Parathyroid adenoma (tissue), 2 donors: ENCODE data around the gene RHOV.
A peak's percentile ranks its signal among the peaks of the same experiment; 100 is the strongest.

Experiments
- H2AFZ ChIP-seq: fragments of 300-600 bp; sonication (generic); one replicate; pipeline ENCODE4 v1.7.0; 2017; ENCODE audit warnings: antibody characterized with exemption, mild to moderate bottlenecking
- H3K27ac ChIP-seq: fragments of 300-600 bp; sonication (generic); one replicate; pipeline ENCODE4 v1.7.0; 2017
- H3K27me3 ChIP-seq: fragments of 300-600 bp; sonication (generic); one replicate; pipeline ENCODE4 v1.7.0; 2017; ENCODE audit warnings: low read length; ENCODE audit not compliant: control insufficient read depth, insufficient read depth
- H3K36me3 ChIP-seq: fragments of 300-600 bp; sonication (generic); one replicate; pipeline ENCODE4 v1.7.0; 2017; ENCODE audit warnings: low read length; ENCODE audit not compliant: control insufficient read depth, insufficient read depth
- H3K4me1 ChIP-seq: fragments of 300-600 bp; sonication (generic); one replicate; pipeline ENCODE4 v1.7.0; 2017; ENCODE audit warnings: control low read depth
- H3K4me2 ChIP-seq: fragments of 300-600 bp; sonication (generic); one replicate; pipeline ENCODE4 v1.7.0; 2017; ENCODE audit warnings: low read length
- H3K4me3 ChIP-seq: fragments of 300-600 bp; sonication (generic); one replicate; pipeline ENCODE4 v1.7.0; 2017; ENCODE audit warnings: low read depth, low read length
- H3K79me2 ChIP-seq: fragments of 300-600 bp; sonication (generic); one replicate; pipeline ENCODE4 v1.7.0; 2017; ENCODE audit warnings: control low read depth
- H3K9ac ChIP-seq: fragments of 300-600 bp; sonication (generic); one replicate; pipeline ENCODE4 v1.7.0; 2017; ENCODE audit warnings: mild to moderate bottlenecking
- H3K9me3 ChIP-seq: fragments of 300-600 bp; sonication (generic); one replicate; pipeline ENCODE4 v1.7.0; 2017; ENCODE audit warnings: low read length; ENCODE audit not compliant: control insufficient read depth
- CTCF ChIP-seq: fragments of 300-600 bp; sonication (generic); IDR thresholded peaks from one replicate; pipeline ENCODE4 v1.7.0; 2017; ENCODE audit warnings: antibody characterized with exemption, mild to moderate bottlenecking
- donor health status: primary hyperparathyroidism.

RHOV gene

DNA sequence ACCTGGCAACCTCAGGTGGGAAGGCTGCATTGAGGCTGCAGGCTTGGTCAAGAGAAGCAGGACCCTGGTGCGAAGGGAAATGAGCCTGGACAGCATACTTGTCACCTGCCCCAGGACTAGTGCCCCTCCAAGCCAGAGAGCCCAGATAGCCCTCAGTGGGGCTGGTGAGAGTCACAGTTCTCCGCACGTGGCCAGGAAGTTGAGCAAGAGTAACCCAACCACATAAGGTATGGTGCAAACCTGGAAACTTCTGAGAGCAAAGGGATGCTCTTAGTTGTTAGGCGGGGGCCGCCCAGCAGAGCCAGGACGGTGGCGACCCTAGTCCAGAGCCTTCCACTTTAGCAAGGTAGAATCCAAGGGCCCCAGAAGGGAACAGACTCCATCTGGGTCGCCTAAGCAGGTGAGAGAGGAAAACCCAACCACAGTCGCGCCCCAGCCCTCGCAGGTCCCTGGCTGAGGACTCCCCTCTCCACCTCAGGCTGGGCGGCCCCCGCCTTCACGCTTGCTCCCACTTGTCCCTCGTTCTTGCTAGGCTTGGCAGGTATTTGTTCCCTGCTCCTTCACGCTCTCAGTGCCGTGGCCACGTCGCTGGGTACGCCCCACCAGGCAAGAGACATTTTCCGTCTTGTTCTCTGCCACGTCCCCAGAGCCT, 19.1 kb upstream of the RHOV start:
- Histone ChIP-seq H3K4me2 (no peak overlapping the region), H3K4me1 (peaks cover 5% of the 10 kb centered on the region), H2AFZ (peak overlapping the region; percentile 95), H3K27me3 (no peaks in the 10 kb centered on the region), H3K9ac (no peak overlapping the region), H3K27ac (no peak overlapping the region), H3K4me3 (no peak overlapping the region), H3K79me2 (no peaks in the 10 kb centered on the region), H3K36me3 (no peaks in the 10 kb centered on the region), H3K9me3 (no peaks in the 10 kb centered on the region)
- no peak for TF ChIP-seq CTCF

DNA sequence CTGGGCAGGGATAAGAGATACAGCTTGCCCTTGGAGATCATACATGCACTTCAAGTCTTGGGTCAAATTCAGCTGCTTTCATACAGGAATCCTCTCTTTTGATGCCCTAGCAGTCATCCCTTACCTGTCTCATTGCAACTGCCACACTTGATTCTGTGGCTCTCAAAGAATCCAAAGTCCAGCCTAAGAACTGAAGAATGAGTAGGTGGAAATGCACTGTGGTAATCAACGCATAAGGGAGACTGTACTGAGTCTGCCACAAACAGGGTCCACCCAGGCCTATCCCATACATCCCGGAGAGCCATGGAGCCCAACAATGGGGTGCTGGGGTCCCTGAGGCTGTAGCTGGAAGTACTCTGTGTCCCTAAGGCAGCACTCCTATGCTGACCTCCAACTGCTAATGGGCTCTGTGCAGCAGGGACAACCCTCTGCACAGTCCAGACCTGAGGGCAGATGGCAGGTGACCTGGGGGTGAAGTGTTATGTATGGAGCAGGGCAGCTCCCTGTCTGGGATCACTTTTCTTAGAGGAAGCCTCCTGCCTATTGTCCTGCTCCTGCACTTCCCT, 18.5 kb upstream of the RHOV start:
- Histone ChIP-seq H3K9ac (no peak overlapping the region), H3K4me2 (no peak overlapping the region), H3K27ac (no peak overlapping the region), H3K27me3 (no peaks in the 10 kb centered on the region), H3K4me1 (peaks cover 5% of the 10 kb centered on the region), H2AFZ (no peak overlapping the region), H3K79me2 (no peaks in the 10 kb centered on the region), H3K36me3 (no peaks in the 10 kb centered on the region), H3K4me3 (no peak overlapping the region), H3K9me3 (no peaks in the 10 kb centered on the region)
- no peak for TF ChIP-seq CTCF

GRCh38 chr15:40891810-40892446, 17.9 kb upstream of the RHOV start:
- no peak overlapping the region for H3K9ac ChIP-seq
- H3K4me3 ChIP-seq: no peak overlapping the region

GRCh38 chr15:40891138-40891537, 17.1 kb upstream of the RHOV start:
- Histone ChIP-seq H3K9me3 (no peaks in the 10 kb centered on the region), H3K79me2 (no peaks in the 10 kb centered on the region), H2AFZ (no peak overlapping the region), H3K27ac (no peak overlapping the region), H3K4me1 (peaks cover 5% of the 10 kb centered on the region), H3K4me2 (no peak overlapping the region), H3K36me3 (no peaks in the 10 kb centered on the region), H3K9ac (no peak overlapping the region), H3K27me3 (no peaks in the 10 kb centered on the region), H3K4me3 (no peak overlapping the region)
- no peak for TF ChIP-seq CTCF

More at GRCh38 chr15:40891810-40892446, 17.9 kb upstream of the RHOV start:
- no peaks in the 10 kb centered on the region for H3K9me3 ChIP-seq
- H2AFZ ChIP-seq: peak overlapping the region; percentile 69
- H3K4me1 ChIP-seq: peaks cover 5% of the 10 kb centered on the region
- no peaks in the 10 kb centered on the region for H3K79me2 ChIP-seq
- no peaks in the 10 kb centered on the region for H3K27me3 ChIP-seq
- no peak overlapping the region for H3K4me2 ChIP-seq
- H3K27ac ChIP-seq: no peak overlapping the region
- H3K36me3 ChIP-seq: no peaks in the 10 kb centered on the region
- peak; percentile 67 for TF ChIP-seq CTCF
